Choroid plexus epithelial cell (primary cell): Measurements from ENCODE around the gene LHFPL2.

Experiments used
- DNase-seq: peaks from one replicate; pipeline ENCODE4 v3.0.0-alpha.2; 2010; ENCODE audit warnings: low read depth
- H3K4me3 ChIP-seq: 2 replicates; pipeline ENCODE4 v1.5.1; 2011; ENCODE audit warnings: low read depth, mild to moderate bottlenecking, control low read depth, low read length, moderate library complexity
- TF ChIP-seq, protein P1 (sequence below): conservative IDR thresholded peaks from 2 replicates; pipeline ENCODE4 v1.5.1; 2011; ENCODE audit warnings: low read depth, mild to moderate bottlenecking, control low read depth, inconsistent platforms, low read length, moderate library complexity

Gene LHFPL2

DNA sequence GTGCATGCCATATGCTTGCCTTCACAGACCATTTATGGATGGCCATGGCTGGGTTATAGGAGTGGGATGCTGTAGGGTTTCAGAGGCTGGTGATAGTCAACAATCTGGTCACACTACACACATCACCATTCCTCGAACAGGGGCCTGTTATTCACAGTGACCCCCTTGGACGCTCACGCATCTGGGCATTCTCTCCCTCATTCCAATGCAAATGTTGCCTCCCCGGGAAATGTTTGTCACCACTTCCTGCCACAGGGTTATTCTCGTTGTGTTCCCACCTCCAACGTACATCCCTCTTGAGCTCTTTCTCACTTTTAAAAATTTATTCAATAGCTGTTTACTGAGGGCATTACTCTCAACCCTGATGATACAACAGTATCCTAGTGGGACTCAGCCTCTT lies 152.8 kb downstream of the LHFPL2 start:
- no peak for DNase-seq
- TF ChIP-seq, protein P1, sequence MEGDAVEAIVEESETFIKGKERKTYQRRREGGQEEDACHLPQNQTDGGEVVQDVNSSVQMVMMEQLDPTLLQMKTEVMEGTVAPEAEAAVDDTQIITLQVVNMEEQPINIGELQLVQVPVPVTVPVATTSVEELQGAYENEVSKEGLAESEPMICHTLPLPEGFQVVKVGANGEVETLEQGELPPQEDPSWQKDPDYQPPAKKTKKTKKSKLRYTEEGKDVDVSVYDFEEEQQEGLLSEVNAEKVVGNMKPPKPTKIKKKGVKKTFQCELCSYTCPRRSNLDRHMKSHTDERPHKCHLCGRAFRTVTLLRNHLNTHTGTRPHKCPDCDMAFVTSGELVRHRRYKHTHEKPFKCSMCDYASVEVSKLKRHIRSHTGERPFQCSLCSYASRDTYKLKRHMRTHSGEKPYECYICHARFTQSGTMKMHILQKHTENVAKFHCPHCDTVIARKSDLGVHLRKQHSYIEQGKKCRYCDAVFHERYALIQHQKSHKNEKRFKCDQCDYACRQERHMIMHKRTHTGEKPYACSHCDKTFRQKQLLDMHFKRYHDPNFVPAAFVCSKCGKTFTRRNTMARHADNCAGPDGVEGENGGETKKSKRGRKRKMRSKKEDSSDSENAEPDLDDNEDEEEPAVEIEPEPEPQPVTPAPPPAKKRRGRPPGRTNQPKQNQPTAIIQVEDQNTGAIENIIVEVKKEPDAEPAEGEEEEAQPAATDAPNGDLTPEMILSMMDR = no peak
- no peak overlapping the region for H3K4me3 ChIP-seq

DNA sequence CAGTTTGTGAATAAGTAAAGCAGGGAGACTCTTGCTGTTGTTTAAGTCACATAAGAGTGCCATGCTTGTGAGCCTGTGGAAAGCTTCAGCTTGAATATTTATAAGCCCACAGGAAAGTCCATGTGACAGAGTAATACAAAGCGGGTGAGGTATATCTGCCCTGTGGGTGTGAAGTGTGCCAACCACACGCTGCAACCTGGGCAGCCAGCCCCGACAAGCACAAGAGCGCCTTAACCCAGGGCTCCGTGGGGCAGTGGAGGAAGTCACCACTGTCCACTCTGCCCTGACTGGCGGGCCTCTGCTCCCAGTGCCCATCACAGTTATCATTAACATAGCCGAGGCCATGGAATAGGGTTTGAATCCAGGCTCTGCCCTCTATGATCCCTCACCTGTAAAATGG lies 155.9 kb downstream of the LHFPL2 start:
- DNase-seq = no peak
- no peak overlapping the region for H3K4me3 ChIP-seq
- TF ChIP-seq, protein P1 = no peak

GRCh38 chr5:78492224-78492623 lies 156.3 kb downstream of the LHFPL2 start:
- no peak for DNase-seq
- no peak overlapping the region for H3K4me3 ChIP-seq
- TF ChIP-seq, protein P1 = no peak

DNA sequence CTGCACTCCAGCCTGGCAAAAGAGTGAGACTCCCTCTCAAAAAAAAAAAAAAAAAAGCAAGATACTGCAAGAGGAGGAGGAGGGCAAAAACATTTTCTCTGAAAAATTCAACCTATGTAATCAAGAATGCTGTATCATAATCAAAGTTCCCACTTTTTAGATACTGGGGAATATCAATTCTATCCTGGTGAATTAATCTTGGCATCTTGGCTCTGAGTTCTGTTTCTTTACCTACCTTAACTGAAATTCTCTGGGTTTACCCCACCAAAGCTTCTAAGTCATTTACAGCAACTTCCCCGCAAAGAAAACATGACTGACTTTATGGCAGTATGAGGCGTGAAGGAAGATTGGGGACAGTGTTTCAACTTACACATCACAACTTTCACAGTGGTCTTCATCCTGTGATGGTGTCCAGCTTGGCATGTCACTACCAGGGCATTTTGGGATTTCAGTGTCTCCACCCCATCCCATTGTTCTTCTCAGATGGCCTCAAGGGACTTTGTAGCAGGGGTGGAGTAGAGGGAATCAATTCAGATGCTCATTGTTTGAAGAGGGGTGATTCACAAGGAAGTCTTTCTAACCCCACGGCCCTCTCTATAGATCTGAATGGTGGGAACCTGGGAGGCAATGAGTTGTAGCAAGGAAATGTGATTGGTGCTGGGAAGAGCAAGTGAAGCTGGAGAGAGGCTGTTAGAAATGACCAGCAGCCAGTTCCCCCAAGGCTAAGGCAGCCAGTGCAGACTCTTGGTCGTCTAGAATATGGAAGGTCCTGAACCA lies 157.7 kb downstream of the LHFPL2 start:
- no peak for DNase-seq
- TF ChIP-seq, protein P1 = no peak

GRCh38 chr5:78487846-78488245 lies 160.7 kb downstream of the LHFPL2 start:
- H3K4me3 ChIP-seq = no peak overlapping the region
- DNase-seq = no peak
- TF ChIP-seq, protein P1 = no peak

More for the DNA sequence above, 157.7 kb downstream of the LHFPL2 start:
- H3K4me3 ChIP-seq = no peak overlapping the region

DNA sequence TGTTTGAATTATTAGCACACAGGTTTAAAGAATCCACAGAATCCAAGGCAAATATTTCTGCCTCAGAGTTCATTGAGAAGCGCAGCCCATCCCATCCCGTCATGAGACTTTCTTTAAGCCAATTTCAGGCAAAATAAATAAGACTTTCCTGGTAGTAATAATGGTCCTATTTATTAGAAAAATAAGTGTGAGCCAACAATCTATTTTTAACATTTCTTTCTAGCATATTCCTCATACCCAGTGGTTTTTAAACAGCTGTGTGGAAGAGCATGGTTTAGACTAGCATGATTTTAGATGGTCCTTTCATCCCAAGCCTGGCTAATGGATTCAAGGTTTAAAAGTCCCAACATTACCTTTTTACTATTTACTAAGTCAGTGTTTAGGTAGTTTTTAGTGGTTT lies 162.4 kb downstream of the LHFPL2 start:
- TF ChIP-seq, protein P1 = no peak
- H3K4me3 ChIP-seq = no peak overlapping the region
- no peak for DNase-seq
